H1 (cell line): ENCODE results near the gene METRNL. TPM values are rescaled to one million over a fixed set of nuclear protein-coding genes. Genes with fewer than 3 reads are reported as not detected.
"Not testable (repeated sequence)": the region's sequence is repeated elsewhere in the genome, so short reads cannot be mapped to it uniquely, and the experiment has no call there.

Source experiments
- CTCF ChIA-PET: fragments of 300-600 bp; sonication (Branson Sonifier 250); formaldehyde crosslinking; loops from one replicate; lab custom pipeline; 2021; ENCODE audit not compliant: partially characterized antibody; lab: Charles Lee
- POLR2A ChIA-PET: fragments of 300-600 bp; sonication (Branson Sonifier 250); formaldehyde crosslinking; loops from one replicate; lab custom pipeline; 2021; ENCODE audit warnings: inconsistent platforms; ENCODE audit not compliant: partially characterized antibody; lab: Charles Lee
- DNase-seq, 2 experiments: peaks; one replicate each; pipeline versions ENCODE4 v3.0.0 to v3.0.0-alpha.2; 2010 to 2022; ENCODE audit warnings: low spot score in 2 of 2, low read depth in 1 of 2, mixed read lengths in 1 of 2
- FAIRE-seq: peaks from 2 replicates; lab custom pipeline; 2011; peaks lifted over from hg19 to GRCh38; lab: Jason Lieb, UNC
- H2AFZ ChIP-seq: 2 replicates; pipeline ENCODE4 v1.8.1; 2012; ENCODE audit warnings: low read length, inconsistent platforms
- H2AK5ac ChIP-seq: 2 replicates; pipeline ENCODE4 v1.6.1; 2013; ENCODE audit warnings: low read depth, low read length
- H2BK120ac ChIP-seq: replicated peaks from 2 replicates; pipeline ENCODE3; 2013; ENCODE audit warnings: low read depth, low read length, inconsistent platforms
- H2BK12ac ChIP-seq: 2 replicates; pipeline ENCODE4 v1.6.1; 2013; ENCODE audit warnings: low read depth, low read length
- H2BK15ac ChIP-seq: 2 replicates; pipeline ENCODE4 v1.6.1; 2013; ENCODE audit warnings: low read length
- H2BK20ac ChIP-seq: 2 replicates; pipeline ENCODE4 v1.6.1; 2013; ENCODE audit warnings: low read length
- H2BK5ac ChIP-seq: 2 replicates; pipeline ENCODE4 v1.6.1; 2013; ENCODE audit warnings: low read depth, low read length
- H3K14ac ChIP-seq: 2 replicates; pipeline ENCODE4 v1.6.1; 2013; ENCODE audit warnings: inconsistent platforms; ENCODE audit not compliant: insufficient read length
- H3K18ac ChIP-seq: 2 replicates; pipeline ENCODE4 v1.6.1; 2013; ENCODE audit warnings: low read length; ENCODE audit errors: extremely low read depth
- H3K23ac ChIP-seq: 2 replicates; pipeline ENCODE4 v1.6.1; 2013; ENCODE audit warnings: inconsistent platforms; ENCODE audit not compliant: insufficient read length
- H3K23me2 ChIP-seq: 2 replicates; pipeline ENCODE4 v1.6.1; 2013; ENCODE audit warnings: low read depth, low read length
- H3K27ac ChIP-seq: 2 replicates; pipeline ENCODE4 v1.6.1; 2011; ENCODE audit warnings: low read depth, low read length, inconsistent platforms
- H3K27me3 ChIP-seq, 4 experiments: replicated peaks in 1 of 4; 1 replicate in 1 of 4; 2 replicates in 3 of 4; pipeline versions ENCODE4 v1.6.1 to v1.8.1; 2011 to 2013; ENCODE audit warnings: low read length in 3 of 4, mild to moderate bottlenecking in 3 of 4, inconsistent platforms in 2 of 4, mixed read lengths in 2 of 4, moderate library complexity in 1 of 4; ENCODE audit not compliant: control insufficient read depth in 3 of 4, insufficient read depth in 3 of 4; ENCODE audit errors: extremely low read depth in 1 of 4
- H3K36me3 ChIP-seq, 4 experiments: 2 replicates each; pipeline versions ENCODE4 v1.6.1 to v1.8.1; 2011 to 2013; ENCODE audit warnings: mild to moderate bottlenecking in 4 of 4, low read length in 3 of 4, moderate library complexity in 2 of 4, control low read depth in 1 of 4, inconsistent platforms in 1 of 4; ENCODE audit not compliant: insufficient read depth in 4 of 4, control insufficient read depth in 2 of 4
- H3K4ac ChIP-seq: replicated peaks from 2 replicates; pipeline ENCODE3; 2013; ENCODE audit warnings: low read length, low read depth, mixed read lengths, inconsistent platforms; ENCODE audit not compliant: insufficient read length
- H3K4me1 ChIP-seq, 4 experiments: replicated peaks in 1 of 4; 1 replicate in 1 of 4; 2 replicates in 3 of 4; pipeline versions ENCODE4 v1.6.1 to v1.8.1; 2011 to 2013; ENCODE audit warnings: low read length in 3 of 4, inconsistent platforms in 2 of 4, mixed read lengths in 1 of 4; ENCODE audit not compliant: insufficient read depth in 4 of 4, control insufficient read depth in 3 of 4
- H3K4me2 ChIP-seq, 2 experiments: 2 replicates each; pipeline versions ENCODE4 v1.6.1 to v1.8.1; 2011 to 2013; ENCODE audit warnings: low read depth in 2 of 2, low read length in 2 of 2, control low read depth in 1 of 2, inconsistent platforms in 1 of 2, mild to moderate bottlenecking in 1 of 2; ENCODE audit not compliant: insufficient read depth in 1 of 2
- H3K4me3 ChIP-seq, 4 experiments: fragments of 200-600, 300-600 bp in 1 of 4; sonication (generic), shearing (Covaris generic), sonication (Bioruptor Twin) in 1 of 4; 2 replicates each; pipeline versions ENCODE4 v1.5.1 to v1.8.1; 2011 to 2016; ENCODE audit warnings: low read length in 4 of 4, low read depth in 3 of 4, control low read depth in 2 of 4, inconsistent platforms in 2 of 4, mild to moderate bottlenecking in 2 of 4, mixed read lengths in 1 of 4, moderate library complexity in 1 of 4; ENCODE audit not compliant: insufficient read depth in 2 of 4; ENCODE audit errors: extremely low read depth in 1 of 4
- H3K56ac ChIP-seq: replicated peaks from 2 replicates; pipeline ENCODE3; 2013; ENCODE audit warnings: low read depth, mild to moderate bottlenecking, mixed read lengths, low read length, inconsistent platforms; ENCODE audit not compliant: insufficient read length
- H3K79me1 ChIP-seq: 2 replicates; pipeline ENCODE4 v1.6.1; 2013; ENCODE audit warnings: low read depth, low read length, control low read depth
- H3K79me2 ChIP-seq, 2 experiments: 2 replicates each; pipeline versions ENCODE4 v1.6.1 to v1.8.1; 2012 to 2013; ENCODE audit warnings: low read length in 2 of 2, mild to moderate bottlenecking in 2 of 2, inconsistent platforms in 1 of 2; ENCODE audit not compliant: insufficient read depth in 2 of 2, control insufficient read depth in 1 of 2
- H3K9ac ChIP-seq, 4 experiments: replicated peaks in 1 of 4; 1 replicate in 1 of 4; 2 replicates in 3 of 4; pipeline versions ENCODE4 v1.6.1 to v1.8.1; 2011 to 2013; ENCODE audit warnings: low read depth in 3 of 4, low read length in 3 of 4, control low read depth in 2 of 4, mild to moderate bottlenecking in 2 of 4, moderate library complexity in 2 of 4, inconsistent platforms in 1 of 4; ENCODE audit errors: extremely low read depth in 1 of 4
- H3K9me3 ChIP-seq, 2 experiments: 2 replicates each; pipeline versions ENCODE4 v1.6.1 to v1.8.1; 2012 to 2013; ENCODE audit warnings: mild to moderate bottlenecking in 2 of 2, moderate library complexity in 2 of 2, control low read depth in 1 of 2, inconsistent platforms in 1 of 2, low read depth in 1 of 2, low read length in 1 of 2, mixed read lengths in 1 of 2; ENCODE audit not compliant: insufficient read depth in 2 of 2
- H4K20me1 ChIP-seq, 2 experiments: replicated peaks in 1 of 2; 2 replicates each; pipeline versions ENCODE3 to v1.8.1; 2011 to 2013; ENCODE audit warnings: inconsistent platforms in 2 of 2, low read length in 2 of 2, mild to moderate bottlenecking in 1 of 2; ENCODE audit not compliant: insufficient read depth in 2 of 2, control insufficient read depth in 1 of 2
- H4K5ac ChIP-seq: 2 replicates; pipeline ENCODE4 v1.6.1; 2013; ENCODE audit warnings: low read length, low read depth, mixed read lengths, inconsistent platforms; ENCODE audit not compliant: insufficient read length
- H4K8ac ChIP-seq: 2 replicates; pipeline ENCODE4 v1.8.0; 2013; ENCODE audit warnings: mild to moderate bottlenecking, moderate library complexity, low read length, inconsistent platforms; ENCODE audit not compliant: insufficient read depth; ENCODE audit errors: extremely low read depth
- H4K91ac ChIP-seq: replicated peaks from 2 replicates; pipeline ENCODE3; 2013; ENCODE audit warnings: low read length, mixed read lengths, inconsistent platforms; ENCODE audit not compliant: insufficient read length
- WGBS, 2 experiments: shearing (Covaris generic) in 1 of 2; methylation state at CpG; one replicate each; pipeline versions ENCODE4 v1.1.6 to v1.1.7; 2013 to 2015; ENCODE audit warnings: low lambda C conversion rate in 2 of 2, mixed read lengths in 2 of 2, inconsistent platforms in 1 of 2, low coverage in 1 of 2, missing lambda C conversion rate in 1 of 2; ENCODE audit not compliant: insufficient replicate concordance in 2 of 2, insufficient coverage in 1 of 2, insufficient read length in 1 of 2; ENCODE audit errors: extremely low coverage in 1 of 2, missing lambda C conversion rate in 1 of 2; 5-methylcytosine and 5-hydroxymethylcytosine counted together
- polyA plus RNA-seq, 7 experiments: library from polyadenylated mRNA; depleted of rRNA in 3 of 7; stranded (reverse) in 5 of 7; unstranded in 2 of 7; fragments of >200 nt in 5 of 7; fragments of 200-250 nt in 2 of 7; gene quantifications; 1 replicate in 5 of 7; 2 replicates in 1 of 7; 4 replicates in 1 of 7; pipeline versions ENCODE4 v1.2.1 to v1.2.3, GENCODE V29; 2011 to 2013; ENCODE audit warnings: missing spikeins in 2 of 7, mixed read lengths in 2 of 7
- total RNA-seq: library from RNA; stranded (reverse); fragmentation: NEBNext Ultra II Directional; extraction: Animal tissue kit (Norgen Biotek cat#: 25700); gene quantifications from 2 replicates; pipeline ENCODE4 v1.2.1, GENCODE V29; 2021

The METRNL gene
- total and polyA plus RNA-seq, 2 of the 8 experiments (the other 6 are each of a cell fraction or from before 2014, with no cell fraction given) = 13.9 to 14.2 TPM

DNA sequence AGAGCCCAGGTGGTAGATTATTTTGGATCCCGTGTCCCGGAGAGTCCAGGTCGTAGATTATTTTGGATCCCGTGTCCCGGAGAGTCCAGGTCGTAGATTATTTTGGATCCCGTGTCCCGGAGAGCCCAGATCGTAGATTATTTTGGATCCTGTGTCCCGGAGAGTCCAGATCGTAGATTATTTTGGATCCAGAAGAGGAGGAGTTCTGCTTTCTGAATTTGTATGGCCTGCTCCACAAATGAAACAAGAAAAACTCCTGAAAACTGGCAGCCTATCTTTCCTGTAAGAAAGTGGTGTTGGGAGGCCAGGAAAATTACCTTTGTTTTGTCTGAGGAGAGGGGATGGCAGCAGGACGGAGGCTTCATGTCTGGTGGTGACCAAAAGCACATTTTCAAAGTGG, 42.1 kb downstream of the METRNL start:
- FAIRE-seq, H3K4me3 ChIP-seq, H3K4me2 ChIP-seq, H2BK20ac ChIP-seq, H3K9ac ChIP-seq, H2AK5ac ChIP-seq, H3K79me2 ChIP-seq, H2BK12ac ChIP-seq, H2BK15ac ChIP-seq, H2BK120ac ChIP-seq, H3K4me1 ChIP-seq, H4K20me1 ChIP-seq, H3K56ac ChIP-seq, H3K79me1 ChIP-seq, H3K4ac ChIP-seq, H4K8ac ChIP-seq, H3K14ac ChIP-seq, H4K5ac ChIP-seq, H2AFZ ChIP-seq, H3K18ac ChIP-seq, H3K23ac ChIP-seq, DNase-seq, H3K23me2 ChIP-seq, H3K27ac ChIP-seq, H2BK5ac ChIP-seq, CTCF ChIA-PET, H4K91ac ChIP-seq, H3K36me3 ChIP-seq: not testable (repeated sequence)
- Histone ChIP-seq H3K27me3 (peaks cover 0 to 19% (median 10%) of the 10 kb centered on the region in 4 experiments; a peak in 5 of 7 replicates), H3K9me3 (peaks cover 17 to 62% of the 10 kb centered on the region in 2 experiments; a peak in 3 of 4 replicates)
- POLR2A ChIA-PET = interaction anchor here (1.0 kb wide), 1 partner anchor 38 kb away, joined by 4 read pairs; no protein-coding TSS in a partner anchor
- WGBS, 2 experiments = 77% methylated on average over 10 of the region's 12 CpGs; no CpG with 5 or more reads in 1 of the 2 experiments
